H1 (cell line): ENCODE measurements around the gene CEP83. TPM values are rescaled to one million over a fixed set of nuclear protein-coding genes. Genes with fewer than 3 reads are reported as not detected.

Experiments
- CTCF ChIA-PET: fragments of 300-600 bp; sonication (Branson Sonifier 250); formaldehyde crosslinking; loops from one replicate; lab custom pipeline; 2021; ENCODE audit not compliant: partially characterized antibody; lab: Charles Lee
- POLR2A ChIA-PET: fragments of 300-600 bp; sonication (Branson Sonifier 250); formaldehyde crosslinking; loops from one replicate; lab custom pipeline; 2021; ENCODE audit warnings: inconsistent platforms; ENCODE audit not compliant: partially characterized antibody; lab: Charles Lee
- DNase-seq, 2 experiments: peaks; one replicate each; pipeline versions ENCODE4 v3.0.0 to v3.0.0-alpha.2; 2010 to 2022; ENCODE audit warnings: low spot score in 2 of 2, low read depth in 1 of 2, mixed read lengths in 1 of 2
- FAIRE-seq: peaks from 2 replicates; lab custom pipeline; 2011; peaks lifted over from hg19 to GRCh38; lab: Jason Lieb, UNC
- H2AFZ ChIP-seq: 2 replicates; pipeline ENCODE4 v1.8.1; 2012; ENCODE audit warnings: low read length, inconsistent platforms
- H2AK5ac ChIP-seq: 2 replicates; pipeline ENCODE4 v1.6.1; 2013; ENCODE audit warnings: low read depth, low read length
- H2BK120ac ChIP-seq: replicated peaks from 2 replicates; pipeline ENCODE3; 2013; ENCODE audit warnings: low read depth, low read length, inconsistent platforms
- H2BK12ac ChIP-seq: 2 replicates; pipeline ENCODE4 v1.6.1; 2013; ENCODE audit warnings: low read depth, low read length
- H2BK15ac ChIP-seq: 2 replicates; pipeline ENCODE4 v1.6.1; 2013; ENCODE audit warnings: low read length
- H2BK20ac ChIP-seq: 2 replicates; pipeline ENCODE4 v1.6.1; 2013; ENCODE audit warnings: low read length
- H2BK5ac ChIP-seq: 2 replicates; pipeline ENCODE4 v1.6.1; 2013; ENCODE audit warnings: low read depth, low read length
- H3K14ac ChIP-seq: 2 replicates; pipeline ENCODE4 v1.6.1; 2013; ENCODE audit warnings: inconsistent platforms; ENCODE audit not compliant: insufficient read length
- H3K18ac ChIP-seq: 2 replicates; pipeline ENCODE4 v1.6.1; 2013; ENCODE audit warnings: low read length; ENCODE audit errors: extremely low read depth
- H3K23ac ChIP-seq: 2 replicates; pipeline ENCODE4 v1.6.1; 2013; ENCODE audit warnings: inconsistent platforms; ENCODE audit not compliant: insufficient read length
- H3K23me2 ChIP-seq: 2 replicates; pipeline ENCODE4 v1.6.1; 2013; ENCODE audit warnings: low read depth, low read length
- H3K27ac ChIP-seq: 2 replicates; pipeline ENCODE4 v1.6.1; 2011; ENCODE audit warnings: low read depth, low read length, inconsistent platforms
- H3K27me3 ChIP-seq, 4 experiments: replicated peaks in 1 of 4; 1 replicate in 1 of 4; 2 replicates in 3 of 4; pipeline versions ENCODE4 v1.6.1 to v1.8.1; 2011 to 2013; ENCODE audit warnings: low read length in 3 of 4, mild to moderate bottlenecking in 3 of 4, inconsistent platforms in 2 of 4, mixed read lengths in 2 of 4, moderate library complexity in 1 of 4; ENCODE audit not compliant: control insufficient read depth in 3 of 4, insufficient read depth in 3 of 4; ENCODE audit errors: extremely low read depth in 1 of 4
- H3K36me3 ChIP-seq, 4 experiments: 2 replicates each; pipeline versions ENCODE4 v1.6.1 to v1.8.1; 2011 to 2013; ENCODE audit warnings: mild to moderate bottlenecking in 4 of 4, low read length in 3 of 4, moderate library complexity in 2 of 4, control low read depth in 1 of 4, inconsistent platforms in 1 of 4; ENCODE audit not compliant: insufficient read depth in 4 of 4, control insufficient read depth in 2 of 4
- H3K4ac ChIP-seq: replicated peaks from 2 replicates; pipeline ENCODE3; 2013; ENCODE audit warnings: low read length, low read depth, mixed read lengths, inconsistent platforms; ENCODE audit not compliant: insufficient read length
- H3K4me1 ChIP-seq, 4 experiments: replicated peaks in 1 of 4; 1 replicate in 1 of 4; 2 replicates in 3 of 4; pipeline versions ENCODE4 v1.6.1 to v1.8.1; 2011 to 2013; ENCODE audit warnings: low read length in 3 of 4, inconsistent platforms in 2 of 4, mixed read lengths in 1 of 4; ENCODE audit not compliant: insufficient read depth in 4 of 4, control insufficient read depth in 3 of 4
- H3K4me2 ChIP-seq, 2 experiments: 2 replicates each; pipeline versions ENCODE4 v1.6.1 to v1.8.1; 2011 to 2013; ENCODE audit warnings: low read depth in 2 of 2, low read length in 2 of 2, control low read depth in 1 of 2, inconsistent platforms in 1 of 2, mild to moderate bottlenecking in 1 of 2; ENCODE audit not compliant: insufficient read depth in 1 of 2
- H3K4me3 ChIP-seq, 4 experiments: fragments of 200-600, 300-600 bp in 1 of 4; sonication (generic), shearing (Covaris generic), sonication (Bioruptor Twin) in 1 of 4; 2 replicates each; pipeline versions ENCODE4 v1.5.1 to v1.8.1; 2011 to 2016; ENCODE audit warnings: low read length in 4 of 4, low read depth in 3 of 4, control low read depth in 2 of 4, inconsistent platforms in 2 of 4, mild to moderate bottlenecking in 2 of 4, mixed read lengths in 1 of 4, moderate library complexity in 1 of 4; ENCODE audit not compliant: insufficient read depth in 2 of 4; ENCODE audit errors: extremely low read depth in 1 of 4
- H3K56ac ChIP-seq: replicated peaks from 2 replicates; pipeline ENCODE3; 2013; ENCODE audit warnings: low read depth, mild to moderate bottlenecking, mixed read lengths, low read length, inconsistent platforms; ENCODE audit not compliant: insufficient read length
- H3K79me1 ChIP-seq: 2 replicates; pipeline ENCODE4 v1.6.1; 2013; ENCODE audit warnings: low read depth, low read length, control low read depth
- H3K79me2 ChIP-seq, 2 experiments: 2 replicates each; pipeline versions ENCODE4 v1.6.1 to v1.8.1; 2012 to 2013; ENCODE audit warnings: low read length in 2 of 2, mild to moderate bottlenecking in 2 of 2, inconsistent platforms in 1 of 2; ENCODE audit not compliant: insufficient read depth in 2 of 2, control insufficient read depth in 1 of 2
- H3K9ac ChIP-seq, 4 experiments: replicated peaks in 1 of 4; 1 replicate in 1 of 4; 2 replicates in 3 of 4; pipeline versions ENCODE4 v1.6.1 to v1.8.1; 2011 to 2013; ENCODE audit warnings: low read depth in 3 of 4, low read length in 3 of 4, control low read depth in 2 of 4, mild to moderate bottlenecking in 2 of 4, moderate library complexity in 2 of 4, inconsistent platforms in 1 of 4; ENCODE audit errors: extremely low read depth in 1 of 4
- H3K9me3 ChIP-seq, 2 experiments: 2 replicates each; pipeline versions ENCODE4 v1.6.1 to v1.8.1; 2012 to 2013; ENCODE audit warnings: mild to moderate bottlenecking in 2 of 2, moderate library complexity in 2 of 2, control low read depth in 1 of 2, inconsistent platforms in 1 of 2, low read depth in 1 of 2, low read length in 1 of 2, mixed read lengths in 1 of 2; ENCODE audit not compliant: insufficient read depth in 2 of 2
- H4K20me1 ChIP-seq, 2 experiments: replicated peaks in 1 of 2; 2 replicates each; pipeline versions ENCODE3 to v1.8.1; 2011 to 2013; ENCODE audit warnings: inconsistent platforms in 2 of 2, low read length in 2 of 2, mild to moderate bottlenecking in 1 of 2; ENCODE audit not compliant: insufficient read depth in 2 of 2, control insufficient read depth in 1 of 2
- H4K5ac ChIP-seq: 2 replicates; pipeline ENCODE4 v1.6.1; 2013; ENCODE audit warnings: low read length, low read depth, mixed read lengths, inconsistent platforms; ENCODE audit not compliant: insufficient read length
- H4K8ac ChIP-seq: 2 replicates; pipeline ENCODE4 v1.8.0; 2013; ENCODE audit warnings: mild to moderate bottlenecking, moderate library complexity, low read length, inconsistent platforms; ENCODE audit not compliant: insufficient read depth; ENCODE audit errors: extremely low read depth
- H4K91ac ChIP-seq: replicated peaks from 2 replicates; pipeline ENCODE3; 2013; ENCODE audit warnings: low read length, mixed read lengths, inconsistent platforms; ENCODE audit not compliant: insufficient read length
- YY1 ChIP-seq: IDR thresholded peaks from 2 replicates; pipeline ENCODE4 v1.6.1; 2011; ENCODE audit warnings: low read depth, mild to moderate bottlenecking, low read length
- WGBS, 2 experiments: shearing (Covaris generic) in 1 of 2; methylation state at CpG; one replicate each; pipeline versions ENCODE4 v1.1.6 to v1.1.7; 2013 to 2015; ENCODE audit warnings: low lambda C conversion rate in 2 of 2, mixed read lengths in 2 of 2, inconsistent platforms in 1 of 2, low coverage in 1 of 2, missing lambda C conversion rate in 1 of 2; ENCODE audit not compliant: insufficient replicate concordance in 2 of 2, insufficient coverage in 1 of 2, insufficient read length in 1 of 2; ENCODE audit errors: extremely low coverage in 1 of 2, missing lambda C conversion rate in 1 of 2; 5-methylcytosine and 5-hydroxymethylcytosine counted together
- polyA plus RNA-seq, 7 experiments: library from polyadenylated mRNA; depleted of rRNA in 3 of 7; stranded (reverse) in 5 of 7; unstranded in 2 of 7; fragments of >200 nt in 5 of 7; fragments of 200-250 nt in 2 of 7; gene quantifications; 1 replicate in 5 of 7; 2 replicates in 1 of 7; 4 replicates in 1 of 7; pipeline versions ENCODE4 v1.2.1 to v1.2.3, GENCODE V29; 2011 to 2013; ENCODE audit warnings: missing spikeins in 2 of 7, mixed read lengths in 2 of 7
- total RNA-seq: library from RNA; stranded (reverse); fragmentation: NEBNext Ultra II Directional; extraction: Animal tissue kit (Norgen Biotek cat#: 25700); gene quantifications from 2 replicates; pipeline ENCODE4 v1.2.1, GENCODE V29; 2021
- TF ChIP-seq, protein P1 (sequence below): IDR thresholded peaks from 2 replicates; pipeline ENCODE4 v1.6.1; 2011; ENCODE audit warnings: low read depth, mild to moderate bottlenecking, low read length; ENCODE audit not compliant: insufficient read depth

Gene CEP83
- total and polyA plus RNA-seq, 2 of the 8 experiments (the other 6 are each of a cell fraction or from before 2014, with no cell fraction given) = 6.0 to 25.8 TPM

DNA sequence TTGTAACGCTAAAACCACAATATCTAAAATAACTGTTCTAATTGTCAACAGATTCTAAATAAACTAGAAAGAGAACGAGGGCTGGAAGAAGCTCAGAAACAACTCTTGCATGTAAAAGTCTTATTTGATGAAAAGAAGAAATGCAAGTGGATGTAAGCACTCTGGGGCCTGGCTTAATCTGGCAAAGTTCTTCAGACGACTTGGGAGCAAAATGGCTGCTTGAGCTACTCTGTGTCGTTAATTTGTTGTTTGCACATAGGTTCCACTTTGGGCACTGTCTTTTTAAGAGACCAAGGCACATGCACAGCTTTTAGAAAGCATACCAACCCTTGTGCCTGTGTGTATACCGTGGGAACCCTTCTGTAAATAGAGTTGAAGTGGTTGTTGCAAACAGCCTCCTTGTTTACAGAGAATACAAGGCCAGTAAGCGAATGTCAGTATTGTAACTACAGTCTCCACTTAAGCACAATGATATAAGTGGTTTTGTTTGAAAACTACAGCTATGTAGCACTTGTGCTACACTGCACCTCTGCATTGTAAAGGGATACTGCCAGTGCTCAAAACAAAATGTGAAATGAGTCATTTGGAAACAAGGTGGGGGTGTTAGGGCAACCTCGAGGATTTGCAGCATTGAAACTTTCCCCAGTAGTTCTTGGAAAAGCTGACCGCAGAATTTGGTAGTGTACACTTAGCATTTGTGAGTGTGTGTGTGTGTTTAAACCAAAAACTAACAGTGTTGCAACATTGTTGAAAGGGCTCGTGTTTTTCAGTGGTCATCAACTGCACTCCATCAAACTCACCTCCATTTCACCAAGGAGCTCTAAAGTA, 154.3 kb downstream of the CEP83 start:
- peak overlapping the region; percentile 4 for H2BK120ac ChIP-seq
- H3K27ac ChIP-seq = peak overlapping the region; percentile 73; the same call in 1 of the 2 replicates
- FAIRE-seq = peak; percentile 58

More for the DNA sequence above, 154.3 kb downstream of the CEP83 start:
- H3K18ac ChIP-seq = peak overlapping the region; percentile 34; the same call in 1 of the 2 replicates
- WGBS, 2 experiments = 51% methylated on average over 9 of the region's 9 CpGs; no CpG with 5 or more reads in 1 of the 2 experiments
- no peak overlapping the region for H3K23ac ChIP-seq
- H3K9ac ChIP-seq = no peak overlapping the region; a peak in 1 of 7 replicates
- no peak for DNase-seq
- no peak overlapping the region for H2BK15ac ChIP-seq
- H3K23me2 ChIP-seq = 0 out of 2 replicates have a peak, but pooled peaks cover 2% of the 10 kb centered on the region
- peaks cover 2 to 10% (median 7%) of the 10 kb centered on the region in 4 experiments; a peak in 4 of 8 replicates for H3K36me3 ChIP-seq
- no peaks in the 10 kb centered on the region for H3K79me1 ChIP-seq
- H3K27me3 ChIP-seq = no peaks in the 10 kb centered on the region
- H3K4me3 ChIP-seq = peak overlapping the region in 1 of 4 experiments; percentile 15; a peak in 1 of 8 replicates
- H2BK5ac ChIP-seq = peak overlapping the region; percentile 85
- H2AK5ac ChIP-seq = peak overlapping the region; percentile 75; the same call in 1 of the 2 replicates
- TF ChIP-seq, protein P1, sequence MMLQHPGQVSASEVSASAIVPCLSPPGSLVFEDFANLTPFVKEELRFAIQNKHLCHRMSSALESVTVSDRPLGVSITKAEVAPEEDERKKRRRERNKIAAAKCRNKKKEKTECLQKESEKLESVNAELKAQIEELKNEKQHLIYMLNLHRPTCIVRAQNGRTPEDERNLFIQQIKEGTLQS = no peak
- peak; percentile 78 for TF ChIP-seq YY1
- TF ChIP-seq, all 59 proteins: peak for 1
- ChIA-PET CTCF (interaction anchor here (0.6 to 2.7 kb wide), 7 partner anchors 10 to 225 kb away, joined by 3 to 10 read pairs (median 3); partner anchors contain the start of gene PLXNC1), POLR2A (interaction anchor here (0.5 to 1.5 kb wide), 7 partner anchors 11 to 44 kb away, joined by 3 to 5 read pairs (median 3); no protein-coding TSS in a partner anchor)
- Histone ChIP-seq H3K4ac (no peak overlapping the region), H4K8ac (no peak overlapping the region), H3K4me1 (peaks cover 8 to 19% (median 16%) of the 10 kb centered on the region in 4 experiments; a peak in 6 of 7 replicates), H4K20me1 (no peaks in the 10 kb centered on the region), H3K56ac (no peak overlapping the region), H4K5ac (peak overlapping the region; percentile 65), H2BK12ac (peak overlapping the region; percentile 60; the same call in 1 of the 2 replicates), H4K91ac (peak overlapping the region; percentile 50), H2AFZ (peak overlapping the region; percentile 43; the same call in 1 of the 2 replicates), H3K4me2 (peak overlapping the region; percentile 45 to 59), H3K14ac (no peak overlapping the region), H3K79me2 (no peaks in the 10 kb centered on the region), H2BK20ac (peak overlapping the region; percentile 2; the same call in 1 of the 2 replicates), H3K9me3 (no peaks in the 10 kb centered on the region)
